Subcutaneous abdominal adipose tissue (tissue), 5 donors: ENCODE measurements around the gene MALAT1.
A peak's percentile ranks its signal among the peaks of the same experiment; 100 is the strongest.

Experiments used
- H3K27ac ChIP-seq: one replicate; pipeline ENCODE4 v1.7.0; 2013; ENCODE audit warnings: low read depth, mild to moderate bottlenecking, inconsistent platforms, low read length, moderate library complexity
- H3K27me3 ChIP-seq, 5 donors: one replicate each; pipeline ENCODE4 v1.7.0; 2013; ENCODE audit warnings: low read length in 5 of 5, inconsistent platforms in 1 of 5; ENCODE audit not compliant: control insufficient read depth in 5 of 5, insufficient read depth in 4 of 5
- H3K36me3 ChIP-seq, 5 donors: one replicate each; pipeline ENCODE4 v1.7.0; 2013; ENCODE audit warnings: low read length in 5 of 5; ENCODE audit not compliant: control insufficient read depth in 5 of 5, insufficient read depth in 5 of 5
- H3K4me1 ChIP-seq, 5 donors: one replicate each; pipeline ENCODE4 v1.7.0; 2013; ENCODE audit warnings: low read length in 5 of 5, mild to moderate bottlenecking in 3 of 5, moderate library complexity in 1 of 5; ENCODE audit not compliant: control insufficient read depth in 5 of 5, insufficient read depth in 5 of 5
- H3K4me3 ChIP-seq, 5 donors: one replicate each; pipeline ENCODE4 v1.7.0; 2013; ENCODE audit warnings: low read length in 5 of 5, low read depth in 1 of 5
- H3K9ac ChIP-seq, 5 donors: one replicate each; pipeline ENCODE4 v1.7.0; 2013; ENCODE audit warnings: low read length in 5 of 5, mild to moderate bottlenecking in 4 of 5, moderate library complexity in 3 of 5
- H3K9me3 ChIP-seq, 5 donors: one replicate each; pipeline ENCODE4 v1.7.0; 2013; ENCODE audit warnings: low read length in 5 of 5; ENCODE audit not compliant: control insufficient read depth in 5 of 5
- donor health status: healthy.
- donor health status: healthy.
- donor health status: healthy.
- donor health status: healthy.
- donor health status: healthy.

MALAT1 gene

DNA sequence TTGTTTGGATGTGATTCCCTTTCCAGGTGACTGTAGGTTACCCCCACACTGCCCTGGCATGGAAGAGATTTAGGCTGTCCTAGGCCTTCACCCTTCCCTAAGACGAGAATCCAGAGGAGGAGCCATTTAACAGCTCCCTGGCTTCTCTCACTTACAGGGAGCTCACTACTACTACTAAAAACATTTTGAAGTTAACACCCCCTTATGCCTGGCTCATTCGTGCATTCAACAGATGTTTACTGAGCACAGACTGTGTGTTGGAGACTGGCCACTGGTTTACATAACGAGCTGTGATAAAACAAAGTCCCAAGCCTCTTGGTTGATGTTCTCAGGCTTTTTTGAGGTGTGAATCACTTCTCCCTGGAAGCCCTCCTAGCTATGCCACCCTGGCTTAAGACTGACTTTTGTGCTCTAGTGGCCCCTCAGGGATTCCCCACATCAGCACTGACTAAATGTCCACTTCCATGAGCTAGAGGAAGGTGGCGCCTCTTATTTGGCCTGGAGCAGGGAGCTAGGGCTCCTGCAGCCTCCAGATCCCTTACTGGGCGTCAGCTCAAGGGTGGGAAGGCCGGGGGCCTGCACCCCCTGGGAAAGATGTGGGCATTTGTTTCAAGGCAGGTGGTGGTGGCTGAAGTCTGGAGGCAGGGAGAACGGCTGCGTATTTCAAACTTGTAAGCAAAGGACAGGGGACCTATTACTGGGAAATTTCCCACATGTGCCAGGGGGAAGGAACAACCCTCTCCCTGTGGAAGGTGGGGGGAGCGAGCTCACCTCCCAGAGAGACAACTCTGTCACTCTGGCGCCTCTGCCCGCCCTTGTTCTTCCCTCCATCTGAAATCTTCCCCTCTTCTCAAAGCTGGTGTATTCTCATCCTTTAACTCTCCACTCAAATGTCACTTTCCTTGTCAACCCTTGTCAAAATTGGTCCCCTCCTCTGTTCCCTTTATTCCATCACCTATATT lies 19.4 kb upstream of the MALAT1 start:
- peak overlapping the region; percentile 100 for H3K27ac ChIP-seq
- no peaks in the 10 kb centered on the region for H3K9me3 ChIP-seq
- H3K9ac ChIP-seq: peak overlapping the region; percentile 56 to 99 (median 77)
- H3K27me3 ChIP-seq: no peaks in the 10 kb centered on the region
- peaks cover 18 to 44% (median 41%) of the 10 kb centered on the region in 5 donors for H3K4me1 ChIP-seq
- peak overlapping the region; percentile 18 to 57 (median 37) for H3K4me3 ChIP-seq
- no peaks in the 10 kb centered on the region for H3K36me3 ChIP-seq

DNA sequence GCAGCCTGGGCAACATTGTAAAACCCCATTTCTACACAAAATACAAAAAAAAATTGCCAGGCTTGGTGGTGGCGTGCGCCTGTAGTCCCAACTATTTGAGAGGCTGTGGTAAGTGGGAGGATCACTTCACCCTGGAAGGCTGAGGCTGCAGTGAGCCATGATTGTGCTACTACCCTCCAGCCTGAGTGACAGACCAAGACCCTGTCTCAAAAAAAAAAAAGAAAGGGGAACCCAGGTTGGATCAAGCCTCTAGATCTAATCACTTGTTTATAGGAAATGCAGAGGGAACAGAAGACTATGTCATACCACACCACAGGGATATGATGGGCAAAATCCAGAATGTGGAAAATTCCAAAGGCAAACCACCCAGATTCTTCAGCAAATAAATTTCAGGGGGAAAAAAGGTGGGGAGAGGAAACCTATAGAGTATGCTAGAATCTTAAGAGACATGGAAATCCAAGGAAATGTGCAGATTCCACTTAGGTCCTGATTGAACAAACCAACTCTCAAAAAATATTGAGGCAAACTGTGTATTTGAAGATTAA lies 16.5 kb upstream of the MALAT1 start:
- no peaks in the 10 kb centered on the region for H3K9me3 ChIP-seq
- no peaks in the 10 kb centered on the region for H3K36me3 ChIP-seq
- H3K9ac ChIP-seq: no peak overlapping the region
- peaks cover 27 to 56% (median 51%) of the 10 kb centered on the region in 5 donors for H3K4me1 ChIP-seq
- H3K4me3 ChIP-seq: no peak overlapping the region
- H3K27me3 ChIP-seq: no peaks in the 10 kb centered on the region
- no peak overlapping the region for H3K27ac ChIP-seq

DNA sequence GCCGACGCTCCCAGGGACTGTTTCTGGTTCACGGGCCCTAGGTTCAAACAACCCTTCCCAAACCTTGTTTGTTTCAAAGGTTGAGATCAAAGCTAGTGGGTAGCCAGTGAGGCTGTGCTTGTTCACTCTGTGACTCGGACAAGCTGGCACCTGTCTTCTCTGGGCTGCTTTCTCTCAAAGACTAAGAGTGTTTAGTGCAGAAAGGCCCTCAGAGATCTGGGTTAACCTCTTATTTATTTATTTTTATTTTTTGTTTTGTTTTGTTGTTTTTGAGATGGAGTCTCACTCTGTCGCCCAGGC lies 13.0 kb upstream of the MALAT1 start:
- H3K27me3 ChIP-seq: no peaks in the 10 kb centered on the region
- peaks cover 32 to 65% (median 61%) of the 10 kb centered on the region in 5 donors for H3K4me1 ChIP-seq
- no peak overlapping the region for H3K4me3 ChIP-seq
- H3K36me3 ChIP-seq: no peaks in the 10 kb centered on the region
- peak overlapping the region in 3 of 5 donors; percentile 28 to 66 (median 57) for H3K9ac ChIP-seq
- no peaks in the 10 kb centered on the region for H3K9me3 ChIP-seq
- H3K27ac ChIP-seq: peak overlapping the region; percentile 99

DNA sequence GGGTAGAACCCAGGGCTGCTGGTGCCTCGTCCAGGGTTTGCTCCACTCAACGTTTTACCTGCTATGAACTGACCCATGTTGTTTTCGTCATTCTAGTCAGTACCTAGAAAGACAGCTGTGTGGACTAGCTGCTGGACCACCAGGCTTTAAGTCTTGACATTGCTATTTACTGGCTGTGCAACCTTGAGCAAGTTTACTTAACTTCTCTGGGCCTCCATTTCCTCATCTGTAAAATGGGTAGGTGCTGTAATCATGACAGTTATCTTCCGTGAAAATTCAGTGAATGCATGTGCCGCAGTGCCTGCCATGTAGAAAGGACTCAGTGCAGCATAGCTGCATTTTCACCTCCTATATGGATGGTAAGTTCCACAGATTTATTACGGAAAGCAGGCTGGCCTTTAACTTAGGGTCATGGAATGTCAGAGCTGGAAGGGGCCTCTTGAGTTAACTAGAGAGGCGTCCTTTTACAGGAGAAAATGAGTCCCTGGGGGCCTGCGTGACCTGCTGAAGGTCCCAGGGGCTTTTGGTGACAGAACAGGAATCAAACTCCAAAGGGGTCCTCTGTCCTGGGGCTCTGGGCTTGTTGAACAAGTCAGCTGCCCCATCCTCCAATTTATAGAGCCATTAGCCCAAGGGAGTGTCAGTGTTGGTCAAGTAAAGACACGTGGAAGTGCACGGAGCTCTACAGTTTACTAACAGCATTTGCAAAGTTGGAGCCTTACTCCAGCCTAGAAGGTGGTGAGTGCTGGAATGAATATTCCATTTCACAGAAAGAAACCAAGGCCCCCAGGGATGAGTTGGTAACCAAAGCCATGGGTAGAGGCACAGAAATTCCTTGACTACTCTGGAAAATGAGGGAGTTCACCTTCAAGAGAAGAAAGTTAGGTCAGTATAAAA lies 12.0 kb upstream of the MALAT1 start:
- peaks cover 38 to 69% (median 65%) of the 10 kb centered on the region in 5 donors for H3K4me1 ChIP-seq
- H3K4me3 ChIP-seq: peak overlapping the region in 2 of 5 donors; percentile 19 to 37
- peak overlapping the region in 1 of 5 donors; percentile 61 for H3K9ac ChIP-seq
- H3K27ac ChIP-seq: peak overlapping the region; percentile 99
- H3K9me3 ChIP-seq: no peaks in the 10 kb centered on the region
- H3K27me3 ChIP-seq: peaks cover 0 to under 1% (median 0%) of the 10 kb centered on the region in 5 donors
- H3K36me3 ChIP-seq: no peaks in the 10 kb centered on the region

DNA sequence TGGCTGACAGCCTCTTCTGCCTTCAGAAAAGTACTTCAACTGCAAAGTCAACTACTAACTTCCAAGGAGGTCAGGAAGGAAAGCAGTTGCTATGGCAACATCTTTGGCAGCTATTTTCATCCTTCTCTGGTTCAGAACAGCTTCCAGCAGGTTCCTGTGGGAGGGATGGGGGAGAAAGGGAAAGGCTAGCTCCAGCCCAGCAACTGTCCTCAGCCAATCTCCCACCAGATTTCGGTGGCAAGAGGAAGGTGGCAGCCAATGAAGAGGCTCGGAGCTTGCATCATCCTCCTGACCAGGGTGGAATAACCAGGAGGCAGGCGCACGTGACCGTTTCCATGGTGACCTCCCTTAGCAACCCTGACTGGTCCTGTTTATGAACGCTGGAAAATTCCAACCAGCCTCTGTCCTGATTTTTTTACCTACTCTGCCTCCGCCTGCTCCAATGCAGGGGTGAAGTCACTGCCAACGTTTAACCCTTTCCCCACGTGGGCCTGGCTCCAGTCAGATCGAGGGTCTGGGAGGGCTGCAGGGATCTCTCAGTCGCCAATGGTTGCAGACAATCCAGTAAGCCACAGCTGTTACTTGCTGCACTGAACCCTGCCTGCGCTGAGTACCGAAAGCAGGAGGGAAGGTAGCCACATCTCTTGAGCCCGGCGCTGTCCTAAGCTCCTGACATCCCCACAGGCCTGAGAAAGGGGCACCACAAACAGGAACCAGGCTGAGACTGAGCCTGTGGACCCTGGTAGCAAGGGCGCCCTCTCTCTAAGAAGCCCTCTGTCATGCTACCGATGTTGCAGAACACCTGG lies 11.2 kb upstream of the MALAT1 start:
- Histone ChIP-seq H3K4me3 (peak overlapping the region; percentile 32 to 63 (median 58)), H3K27me3 (peaks cover 0 to 4% (median 0%) of the 10 kb centered on the region in 5 donors), H3K4me1 (peaks cover 47 to 78% (median 74%) of the 10 kb centered on the region in 5 donors), H3K36me3 (no peaks in the 10 kb centered on the region), H3K9ac (peak overlapping the region; percentile 66 to 95 (median 77)), H3K27ac (peak overlapping the region; percentile 99), H3K9me3 (no peaks in the 10 kb centered on the region)

DNA sequence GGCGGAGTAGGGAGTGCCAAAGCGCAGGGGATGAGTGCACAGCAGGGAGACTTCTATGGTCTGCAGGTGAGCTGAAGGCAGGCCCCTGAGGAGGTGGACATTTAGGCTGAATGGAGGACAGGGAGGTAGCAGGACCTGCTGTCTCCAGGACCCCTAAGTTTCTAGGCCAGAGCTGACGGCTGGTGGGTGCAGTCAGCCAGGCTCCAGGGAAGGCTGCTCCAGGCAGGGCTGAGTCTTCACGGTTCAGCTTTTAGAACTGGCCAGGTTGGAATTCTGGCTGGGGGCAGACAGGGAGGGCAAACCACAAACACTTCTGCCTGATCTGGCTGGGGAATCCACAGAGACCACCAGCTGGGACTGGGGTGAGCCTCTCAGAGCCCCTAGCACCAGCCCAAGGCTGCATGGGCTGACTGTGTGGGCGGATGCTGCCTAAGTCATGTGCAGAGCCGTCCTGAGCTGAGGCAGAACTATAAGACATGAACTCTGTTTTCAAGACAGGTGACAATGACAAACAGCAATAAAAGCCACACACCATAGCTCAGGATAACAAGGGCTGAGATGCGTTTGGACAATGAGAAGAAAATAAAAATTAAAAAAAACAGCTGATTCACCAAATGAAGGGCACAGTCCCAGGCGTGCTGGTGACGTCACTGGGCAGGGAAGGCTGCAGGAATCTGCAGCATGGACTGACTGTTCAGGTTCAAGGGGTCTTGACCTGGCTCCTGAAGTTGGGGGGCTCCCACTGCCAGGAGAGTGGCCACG lies 10.4 kb upstream of the MALAT1 start:
- Histone ChIP-seq H3K4me3 (peak overlapping the region; percentile 32 to 63 (median 58)), H3K4me1 (peaks cover 51 to 85% (median 82%) of the 10 kb centered on the region in 5 donors)

DNA sequence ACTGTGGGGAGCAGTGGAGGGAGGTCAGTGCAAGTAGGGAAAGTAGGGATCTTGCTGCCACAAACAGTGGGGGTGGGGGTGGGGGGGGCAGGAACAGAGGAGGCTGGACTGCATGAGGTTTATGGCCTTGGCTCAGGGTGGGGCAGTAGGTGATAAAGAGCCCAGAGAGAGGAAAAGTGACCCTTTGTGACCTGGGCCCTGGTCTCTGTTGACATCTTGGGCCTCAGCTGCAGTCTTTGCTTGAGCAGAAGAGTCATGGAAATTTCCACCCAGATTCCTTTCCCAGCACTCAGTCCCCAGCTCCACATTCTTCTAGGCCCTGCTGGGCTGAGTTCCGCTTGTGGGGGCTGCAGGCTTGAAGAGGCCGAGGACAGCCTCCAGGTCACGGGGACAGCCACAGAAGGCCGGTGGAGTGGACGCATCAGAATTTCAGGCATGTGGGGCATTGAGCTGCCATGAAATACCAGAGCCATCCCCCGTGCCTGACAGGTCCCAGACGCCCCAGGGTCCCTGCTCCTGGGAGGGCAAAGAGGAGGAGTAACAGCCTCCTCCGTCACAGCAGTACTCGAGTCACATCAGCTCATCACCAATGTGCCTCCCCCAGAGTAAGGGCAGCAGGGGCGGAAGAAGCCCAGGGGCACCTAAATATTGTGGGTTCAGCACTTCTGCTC lies 9.7 kb upstream of the MALAT1 start:
- Histone ChIP-seq H3K4me3 (peak overlapping the region in 3 of 5 donors; percentile 19 to 29 (median 22)), H3K4me1 (peaks cover 51 to 93% (median 89%) of the 10 kb centered on the region in 5 donors), H3K27ac (peak overlapping the region; percentile 99), H3K27me3 (peaks cover 0 to 4% (median 0%) of the 10 kb centered on the region in 5 donors), H3K9me3 (no peaks in the 10 kb centered on the region), H3K36me3 (no peaks in the 10 kb centered on the region), H3K9ac (peak overlapping the region; percentile 23 to 94 (median 75))

More for the DNA sequence above, 10.4 kb upstream of the MALAT1 start:
- Histone ChIP-seq H3K9me3 (no peaks in the 10 kb centered on the region), H3K9ac (peak overlapping the region; percentile 69 to 95 (median 77)), H3K27ac (peak overlapping the region; percentile 99), H3K27me3 (peaks cover 0 to 4% (median 0%) of the 10 kb centered on the region in 5 donors), H3K36me3 (no peaks in the 10 kb centered on the region)

DNA sequence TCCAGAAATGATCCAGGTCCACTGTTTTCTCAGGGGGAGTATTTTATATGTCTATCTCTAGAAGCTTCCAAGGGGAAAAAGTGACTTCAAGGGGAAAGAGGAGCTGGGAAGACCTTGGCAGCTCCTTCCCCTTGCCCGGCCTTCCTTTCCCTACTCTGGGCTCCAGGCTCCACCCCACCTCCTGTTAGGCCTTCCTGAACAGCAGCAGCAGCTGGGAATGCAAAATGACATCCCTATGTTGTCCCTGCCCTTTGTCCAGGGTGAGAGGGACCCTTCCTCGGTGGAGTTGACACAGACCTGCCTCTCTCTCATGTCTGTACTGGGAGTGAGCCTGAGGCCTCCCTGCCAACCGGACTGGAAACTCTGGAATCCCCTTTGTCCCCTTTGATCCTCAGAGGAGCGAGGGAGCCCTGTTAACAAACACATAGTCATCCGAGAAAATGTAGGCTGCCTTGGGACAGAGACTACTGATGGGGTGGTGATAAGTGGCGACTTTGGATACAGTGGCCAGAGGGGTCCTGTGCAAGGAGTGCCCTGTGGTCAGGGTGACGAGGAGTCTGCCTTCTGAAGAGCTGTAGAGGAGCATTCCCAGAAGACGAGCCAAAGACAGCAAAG lies 9.0 kb upstream of the MALAT1 start:
- H3K4me1 ChIP-seq: peaks cover 53 to 99% (median 95%) of the 10 kb centered on the region in 5 donors
- peak overlapping the region in 4 of 5 donors; percentile 10 to 33 (median 20) for H3K4me3 ChIP-seq

More for the DNA sequence above, 9.0 kb upstream of the MALAT1 start:
- peak overlapping the region; percentile 99 for H3K27ac ChIP-seq
- H3K9ac ChIP-seq: peak overlapping the region; percentile 23 to 94 (median 75)
- no peaks in the 10 kb centered on the region for H3K9me3 ChIP-seq
- H3K27me3 ChIP-seq: peaks cover 0 to 4% (median 0%) of the 10 kb centered on the region in 5 donors
- H3K36me3 ChIP-seq: no peaks in the 10 kb centered on the region
